UCSD-AML1 (cell line): ENCODE data around the gene PRR20E.
"Not testable (repeated sequence)": the region's sequence is repeated elsewhere in the genome, so short reads cannot be mapped to it uniquely, and the experiment has no call there.

ENCODE experiments used
- DNase-seq: peaks from one replicate; lab custom pipeline; 2025; ENCODE audit not compliant: unreplicated experiment; lab: John Stamatoyannopoulos, UW

PRR20E gene

GRCh38 chr13:57166897-57167296, at the start of gene PRR20E:
Gene PRR20E, plus strand, starts transcription at chr13:57167197. Its CDS starts 387 bp downstream, at chr13:57167584.
- not testable (repeated sequence) for DNase-seq

GRCh38 chr13:57123681-57124080, 43.3 kb upstream of the PRR20E start:
- DNase-seq = no peak

- DNase-seq = no peak
Measured at GRCh38 chr13:57128909-57129308, 38.1 kb upstream of the PRR20E start.

- DNase-seq = no peak
Measured at GRCh38 chr13:57136093-57136492, 30.9 kb upstream of the PRR20E start.

- no peak for DNase-seq
Measured at GRCh38 chr13:57137585-57137984, 29.4 kb upstream of the PRR20E start.

DNA sequence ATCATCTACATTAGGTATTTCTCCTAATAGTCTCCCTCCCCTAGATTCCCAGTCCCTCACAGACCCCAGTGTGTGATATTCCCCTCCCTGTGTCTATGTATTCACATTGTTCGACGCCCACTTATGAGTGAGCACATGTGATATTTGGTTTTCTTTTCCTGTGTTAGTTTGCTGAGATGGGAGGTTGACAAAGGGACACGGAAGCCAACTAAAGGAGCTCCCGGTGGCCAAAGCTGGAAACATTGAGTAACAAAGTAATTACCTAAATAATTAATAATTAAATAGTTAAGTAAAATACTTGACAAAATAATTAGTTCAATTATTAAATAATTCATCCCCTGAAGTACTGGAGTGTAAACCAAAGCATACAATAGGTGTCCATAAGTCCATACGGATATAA, 28.0 kb upstream of the PRR20E start:
- no peak for DNase-seq

GRCh38 chr13:57139781-57140180, 27.2 kb upstream of the PRR20E start:
- DNase-seq = not testable (repeated sequence)

GRCh38 chr13:57140235-57140968, 26.6 kb upstream of the PRR20E start, which contains the start of gene PRR20A:
Gene PRR20A, plus strand, starts transcription at chr13:57140918. Its CDS starts 387 bp downstream, at chr13:57141305.
- DNase-seq = not testable (repeated sequence)

DNA sequence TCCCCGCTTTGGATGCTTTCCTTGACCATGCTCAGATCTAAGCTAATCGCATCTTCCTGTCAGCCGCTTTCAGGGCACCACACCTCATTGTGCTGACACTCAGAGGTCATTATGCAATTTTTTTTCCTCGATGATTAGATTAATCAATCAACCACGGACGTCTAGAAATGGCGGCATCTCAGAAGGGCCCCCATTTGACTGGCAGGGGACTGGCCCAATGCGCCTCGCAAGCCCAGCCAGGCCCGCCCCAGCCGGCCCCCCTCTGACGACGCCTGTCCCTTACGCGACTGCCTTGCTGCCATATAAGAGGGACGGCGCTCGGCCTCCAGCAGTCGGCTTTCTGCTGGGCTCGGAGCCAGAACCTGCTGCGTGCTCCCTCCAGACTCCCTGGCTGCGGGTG, 19.8 kb upstream of the PRR20E start, which contains the start of gene PRR20B:
Gene PRR20B (plus strand): TSS at position 301 of the 400 bp plus-strand sequence. CDS start 387 bp downstream, outside the sequence.
- DNase-seq = not testable (repeated sequence)

DNA sequence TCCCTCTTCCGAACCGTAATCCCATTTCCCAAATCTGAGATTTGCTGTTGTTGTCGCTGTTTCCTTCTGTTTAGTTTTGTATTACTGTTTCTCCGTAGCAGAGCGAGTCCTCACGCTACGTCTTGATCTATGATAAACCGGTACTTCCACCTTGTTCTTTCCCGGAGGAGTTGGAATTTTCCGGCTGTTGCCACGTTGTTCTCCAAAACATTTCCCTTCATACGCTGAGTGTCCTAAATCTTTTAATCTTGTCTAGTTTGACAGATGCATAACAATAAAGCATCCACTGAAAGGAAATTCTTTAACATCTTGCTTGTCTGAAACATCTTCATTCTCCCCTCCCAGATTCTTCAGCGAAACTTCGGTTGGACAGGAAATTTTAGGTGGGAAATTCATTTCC, 18.9 kb upstream of the PRR20E start:
- DNase-seq = not testable (repeated sequence)

DNA sequence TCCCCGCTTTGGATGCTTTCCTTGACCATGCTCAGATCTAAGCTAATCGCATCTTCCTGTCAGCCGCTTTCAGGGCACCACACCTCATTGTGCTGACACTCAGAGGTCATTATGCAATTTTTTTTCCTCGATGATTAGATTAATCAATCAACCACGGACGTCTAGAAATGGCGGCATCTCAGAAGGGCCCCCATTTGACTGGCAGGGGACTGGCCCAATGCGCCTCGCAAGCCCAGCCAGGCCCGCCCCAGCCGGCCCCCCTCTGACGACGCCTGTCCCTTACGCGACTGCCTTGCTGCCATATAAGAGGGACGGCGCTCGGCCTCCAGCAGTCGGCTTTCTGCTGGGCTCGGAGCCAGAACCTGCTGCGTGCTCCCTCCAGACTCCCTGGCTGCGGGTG, 13.2 kb upstream of the PRR20E start, which contains the start of gene PRR20C:
Gene PRR20C (plus strand): TSS at position 301 of the 400 bp plus-strand sequence. CDS start 387 bp downstream, outside the sequence.
- not testable (repeated sequence) for DNase-seq

DNA sequence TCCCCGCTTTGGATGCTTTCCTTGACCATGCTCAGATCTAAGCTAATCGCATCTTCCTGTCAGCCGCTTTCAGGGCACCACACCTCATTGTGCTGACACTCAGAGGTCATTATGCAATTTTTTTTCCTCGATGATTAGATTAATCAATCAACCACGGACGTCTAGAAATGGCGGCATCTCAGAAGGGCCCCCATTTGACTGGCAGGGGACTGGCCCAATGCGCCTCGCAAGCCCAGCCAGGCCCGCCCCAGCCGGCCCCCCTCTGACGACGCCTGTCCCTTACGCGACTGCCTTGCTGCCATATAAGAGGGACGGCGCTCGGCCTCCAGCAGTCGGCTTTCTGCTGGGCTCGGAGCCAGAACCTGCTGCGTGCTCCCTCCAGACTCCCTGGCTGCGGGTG, 6.7 kb upstream of the PRR20E start, which contains the start of gene PRR20D:
Gene PRR20D (plus strand): TSS at position 301 of the 400 bp plus-strand sequence. CDS start 387 bp downstream, outside the sequence.
- not testable (repeated sequence) for DNase-seq

GRCh38 chr13:57191667-57192066, 24.7 kb downstream of the PRR20E start:
- DNase-seq = no peak

- no peak for DNase-seq
Measured at GRCh38 chr13:57212989-57213388, 46.0 kb downstream of the PRR20E start.
